PC-3 (cell line): ENCODE results near the gene PVRIG. TPM values are rescaled to one million over a fixed set of nuclear protein-coding genes. Genes with fewer than 3 reads are reported as not detected.
"Not testable (repeated sequence)": the region's sequence is repeated elsewhere in the genome, so short reads cannot be mapped to it uniquely, and the experiment has no call there.

Experiments used
- ATAC-seq: fragments of 200-7000 bp; cut with Tn5 transposase; 2 replicates; pipeline ENCODE4 v1.9.1; 2020; ENCODE audit warnings: mild to moderate bottlenecking, moderate library complexity
- BruUV-seq: library from RNA; stranded (reverse); fragments of 400-500 nt; replicated peaks from 2 replicates; lab custom pipeline; 2021; lab: Mats Ljungman, UMichigan
- CTCF ChIA-PET: fragments of 300-600 bp; sonication (Branson Sonifier 250); formaldehyde crosslinking; loops from one replicate; lab custom pipeline; 2022; ENCODE audit warnings: antibody characterized with exemption; lab: Charles Lee
- POLR2A ChIA-PET: fragments of 300-600 bp; sonication (Branson Sonifier 250); formaldehyde crosslinking; loops from one replicate; lab custom pipeline; 2022; ENCODE audit warnings: antibody characterized with exemption; ENCODE audit not compliant: unreplicated experiment; lab: Charles Lee
- DNase-seq: peaks from one replicate; pipeline ENCODE4 v3.0.0-alpha.2; 2015
- H2AFZ ChIP-seq: fragments of 300-600 bp; sonication (generic); 2 replicates; pipeline ENCODE4 v1.6.0; 2016; ENCODE audit warnings: antibody characterized with exemption, low read length
- H3F3A ChIP-seq: fragments of 300-600 bp; sonication (generic); one replicate; pipeline ENCODE4 v1.6.0; 2017; ENCODE audit warnings: antibody characterized with exemption, low read length, control low read depth, mild to moderate bottlenecking; ENCODE audit not compliant: unreplicated experiment
- H3K27ac ChIP-seq: fragments of 300-600 bp; sonication (generic); 2 replicates; pipeline ENCODE4 v1.5.1; 2016; ENCODE audit warnings: mild to moderate bottlenecking, low read length
- H3K27me3 ChIP-seq: fragments of 300-600 bp; sonication (generic); 2 replicates; pipeline ENCODE4 v1.6.1; 2016; ENCODE audit warnings: low read length, mixed read lengths
- H3K36me3 ChIP-seq: fragments of 300-600 bp; sonication (generic); 2 replicates; pipeline ENCODE4 v1.6.1; 2016; ENCODE audit warnings: low read depth, mixed run types, low read length, mixed read lengths
- H3K4me1 ChIP-seq: fragments of 300-600 bp; sonication (generic); 2 replicates; pipeline ENCODE4 v1.5.1; 2016; ENCODE audit warnings: low read length; ENCODE audit not compliant: insufficient read depth
- H3K4me2 ChIP-seq: fragments of 300-600 bp; sonication (generic); 2 replicates; pipeline ENCODE4 v1.6.0; 2016; ENCODE audit warnings: low read length
- H3K4me3 ChIP-seq: fragments of 300-600 bp; sonication (generic); 2 replicates; pipeline ENCODE4 v1.5.1; 2016; ENCODE audit warnings: mild to moderate bottlenecking, low read length, mixed read lengths
- H3K79me2 ChIP-seq: fragments of 300-600 bp; sonication (generic); 2 replicates; pipeline ENCODE4 v1.6.1; 2017; ENCODE audit warnings: low read length, mixed read lengths
- H3K9ac ChIP-seq: fragments of 300-600 bp; sonication (generic); 2 replicates; pipeline ENCODE4 v1.6.0; 2016; ENCODE audit warnings: mild to moderate bottlenecking, low read length
- H3K9me2 ChIP-seq: fragments of 300-600 bp; sonication (generic); replicated peaks from 2 replicates; pipeline ENCODE4 v1.6.1; 2016; ENCODE audit warnings: mixed run types, low read length, mixed read lengths
- H3K9me3 ChIP-seq: fragments of 300-600 bp; sonication (generic); 2 replicates; pipeline ENCODE4 v1.6.1; 2016; ENCODE audit warnings: low read length, mixed read lengths
- H4K20me1 ChIP-seq: fragments of 300-600 bp; sonication (generic); 2 replicates; pipeline ENCODE4 v1.6.1; 2016; ENCODE audit warnings: low read length, mixed read lengths
- EZH2 ChIP-seq: fragments of 300-600 bp; sonication (generic); IDR thresholded peaks from one replicate; pipeline ENCODE4 v1.6.1; 2017; ENCODE audit warnings: antibody characterized with exemption, mild to moderate bottlenecking, low read length; ENCODE audit not compliant: unreplicated experiment
- EZH2phosphoT487 ChIP-seq: fragments of 300-600 bp; sonication (generic); IDR thresholded peaks from 2 replicates; pipeline ENCODE4 v1.6.1; 2018; ENCODE audit warnings: mild to moderate bottlenecking, antibody characterized with exemption, low read length, borderline replicate concordance
- intact Hi-C: fragments of 100-400 bp; cut with micrococcal nuclease; formaldehyde crosslinking; loops from 2 replicates; pipeline ENCODE4 v1.9.0; 2023
- total RNA-seq: library from RNA; depleted of rRNA; stranded (reverse); fragments of >200 nt; gene quantifications from 2 replicates; pipeline ENCODE4 v1.2.3, GENCODE V29; 2014
- TF ChIP-seq, protein P1 (sequence below): fragments of 300-600 bp; sonication (generic); conservative IDR thresholded peaks from 2 replicates; pipeline ENCODE4 v1.5.1; 2017; ENCODE audit warnings: antibody characterized with exemption, low read depth, mild to moderate bottlenecking, low read length

The PVRIG gene
- total RNA-seq, 1 experiment from 2014 or later = not detected

DNA sequence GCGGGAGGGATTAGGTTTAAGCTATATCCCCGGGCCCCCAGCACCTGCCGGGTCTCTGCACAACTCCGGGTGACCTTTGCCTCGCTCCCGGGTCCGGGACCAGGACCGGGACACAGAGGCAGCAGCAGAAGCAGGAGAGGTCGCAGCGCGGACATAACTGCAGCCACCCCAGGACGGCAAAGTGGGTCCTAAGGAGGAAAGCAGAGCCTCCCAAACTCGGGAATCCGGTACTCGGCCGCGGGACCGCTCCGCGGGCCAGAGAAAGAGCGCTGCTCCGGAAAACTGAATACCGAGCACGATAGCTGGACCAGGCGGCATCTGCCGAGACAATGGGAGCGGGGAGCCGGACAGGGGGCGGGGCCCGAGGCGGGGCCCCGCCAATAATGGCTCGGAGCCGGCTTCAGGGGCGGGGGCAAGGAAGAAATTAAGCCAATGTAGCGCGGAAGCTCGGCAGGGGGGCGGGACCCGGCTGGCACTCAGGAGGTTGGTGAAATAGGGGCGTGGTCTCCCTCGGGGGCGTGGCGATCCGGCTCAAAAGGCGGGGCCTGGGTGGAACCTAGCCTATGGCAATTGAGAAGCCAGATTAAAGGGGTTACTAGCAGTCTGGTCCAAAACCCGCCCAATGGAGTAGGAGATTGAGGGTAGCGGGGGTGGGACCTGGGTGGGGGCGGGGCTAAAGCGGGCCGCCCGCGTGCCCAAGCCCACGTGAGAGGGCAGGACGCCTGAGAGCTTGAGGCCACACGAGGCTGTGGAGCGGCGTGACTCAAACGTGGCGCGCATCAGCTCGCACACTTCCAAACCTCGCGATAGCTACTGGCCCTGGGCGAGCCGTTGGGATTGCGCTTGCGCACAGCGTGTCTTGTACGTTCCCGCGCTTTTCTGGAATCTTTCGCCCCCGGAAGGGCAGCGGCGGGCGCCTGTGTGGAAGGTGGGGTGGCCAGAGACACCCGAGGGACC is 42.4 kb upstream of the PVRIG start, which contains the start of the genes GPC2 and STAG3:
Gene GPC2 (minus strand): TSS at position 337 of the 957 bp plus-strand sequence. CDS start 182 bp downstream, at position 155.
Gene STAG3 (plus strand): TSS at position 874 of the 957 bp plus-strand sequence. CDS start 2,639 bp downstream, outside the sequence.
- Histone ChIP-seq H3K4me2 (peak within 1 kb of the TSS; percentile 96), H3K27ac (no peak within 1 kb of the TSS), H4K20me1 (no peaks in the 10 kb centered on the region), H3K4me1 (peaks cover 6% of the 10 kb centered on the region; the same call in 1 of the 2 replicates), H3K9me3 (no peaks in the 10 kb centered on the region), H3K79me2 (no peaks in the 10 kb centered on the region), H3K9me2 (no peaks in the 10 kb centered on the region), H3K4me3 (peak within 1 kb of the TSS; percentile 84), H2AFZ (peak within 1 kb of the TSS; percentile 97), H3K9ac (peak within 1 kb of the TSS; percentile 63), H3K36me3 (no peaks in the 10 kb centered on the region), H3F3A (no peaks in the 10 kb centered on the region), H3K27me3 (no peaks in the 10 kb centered on the region)
- ATAC-seq (peak; percentile 96), DNase-seq (peak; percentile 93)
- ChIA-PET CTCF (no interaction called here), POLR2A (interaction anchor here (0.6 kb wide), 1 partner anchor 75 kb away, joined by 7 read pairs; no protein-coding TSS in a partner anchor)
- TF ChIP-seq, protein P1, sequence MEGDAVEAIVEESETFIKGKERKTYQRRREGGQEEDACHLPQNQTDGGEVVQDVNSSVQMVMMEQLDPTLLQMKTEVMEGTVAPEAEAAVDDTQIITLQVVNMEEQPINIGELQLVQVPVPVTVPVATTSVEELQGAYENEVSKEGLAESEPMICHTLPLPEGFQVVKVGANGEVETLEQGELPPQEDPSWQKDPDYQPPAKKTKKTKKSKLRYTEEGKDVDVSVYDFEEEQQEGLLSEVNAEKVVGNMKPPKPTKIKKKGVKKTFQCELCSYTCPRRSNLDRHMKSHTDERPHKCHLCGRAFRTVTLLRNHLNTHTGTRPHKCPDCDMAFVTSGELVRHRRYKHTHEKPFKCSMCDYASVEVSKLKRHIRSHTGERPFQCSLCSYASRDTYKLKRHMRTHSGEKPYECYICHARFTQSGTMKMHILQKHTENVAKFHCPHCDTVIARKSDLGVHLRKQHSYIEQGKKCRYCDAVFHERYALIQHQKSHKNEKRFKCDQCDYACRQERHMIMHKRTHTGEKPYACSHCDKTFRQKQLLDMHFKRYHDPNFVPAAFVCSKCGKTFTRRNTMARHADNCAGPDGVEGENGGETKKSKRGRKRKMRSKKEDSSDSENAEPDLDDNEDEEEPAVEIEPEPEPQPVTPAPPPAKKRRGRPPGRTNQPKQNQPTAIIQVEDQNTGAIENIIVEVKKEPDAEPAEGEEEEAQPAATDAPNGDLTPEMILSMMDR = no peak
- TF ChIP-seq EZH2 (no peak), EZH2phosphoT487 (no peak)
- BruUV-seq = no TSS peak
- intact Hi-C loops = loop anchor here (2.0 kb wide), 1 partner anchor 15 kb away; no protein-coding TSS in a partner anchor

- H3K4me3 ChIP-seq, H3K4me2 ChIP-seq, H3K9ac ChIP-seq, H3K27ac ChIP-seq, H3K79me2 ChIP-seq, H2AFZ ChIP-seq, H3K4me1 ChIP-seq, DNase-seq, H3F3A ChIP-seq, BruUV-seq, H3K36me3 ChIP-seq, H3K9me2 ChIP-seq, ATAC-seq, H4K20me1 ChIP-seq, H3K9me3 ChIP-seq, POLR2A ChIA-PET, CTCF ChIA-PET, H3K27me3 ChIP-seq, intact Hi-C loops: not testable (repeated sequence)
Measured at GRCh38 chr7:100180084-100180483, 39.7 kb upstream of the PVRIG start.

DNA sequence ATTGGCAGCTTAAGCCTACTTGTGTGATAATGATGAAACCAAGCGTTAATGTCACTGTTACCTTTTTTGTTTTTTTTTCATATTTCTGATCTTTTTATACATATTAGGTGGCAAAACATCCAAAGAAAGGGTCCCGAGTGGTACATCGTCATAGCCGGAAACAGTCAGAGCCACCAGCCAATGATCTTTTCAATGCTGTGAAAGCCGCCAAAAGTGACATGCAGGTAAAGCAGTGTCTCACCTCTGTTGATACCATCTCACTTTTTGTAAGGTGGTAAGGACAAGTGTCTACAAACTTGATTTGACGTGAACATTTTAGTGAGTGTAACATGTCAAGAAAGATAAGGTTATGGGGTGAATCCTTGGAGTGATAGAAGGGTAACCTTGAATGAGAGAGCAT is 37.1 kb upstream of the PVRIG start:
- ATAC-seq, H3K4me1 ChIP-seq, CTCF ChIA-PET, BruUV-seq, H3K9ac ChIP-seq, H3K27ac ChIP-seq, H3K9me3 ChIP-seq, DNase-seq, H3K79me2 ChIP-seq, H2AFZ ChIP-seq, H3K9me2 ChIP-seq, H4K20me1 ChIP-seq, H3F3A ChIP-seq, POLR2A ChIA-PET, H3K4me3 ChIP-seq, intact Hi-C loops, H3K36me3 ChIP-seq, H3K27me3 ChIP-seq, H3K4me2 ChIP-seq: not testable (repeated sequence)

DNA sequence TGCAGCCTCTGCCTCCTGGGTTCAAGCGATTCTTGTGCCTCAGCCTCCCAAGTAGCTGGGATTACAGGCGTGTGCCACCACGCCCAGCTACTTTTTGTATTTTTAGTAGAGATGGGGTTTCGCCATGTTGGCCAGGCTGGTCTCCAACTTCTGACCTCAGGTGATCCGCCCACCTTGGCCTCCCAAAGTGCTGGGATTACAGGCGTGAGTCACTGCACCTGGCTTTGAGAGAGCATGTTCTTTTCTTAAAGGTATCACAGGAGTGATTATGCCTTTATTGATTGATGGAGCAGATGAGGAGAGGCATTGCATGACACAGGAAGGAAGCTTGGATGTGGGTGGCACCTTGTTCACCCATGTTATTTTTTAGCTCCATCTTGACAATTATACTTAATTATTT is 36.7 kb upstream of the PVRIG start:
- H3K4me2 ChIP-seq, H3K79me2 ChIP-seq, H3K9ac ChIP-seq, H3F3A ChIP-seq, H3K27ac ChIP-seq, ATAC-seq, H2AFZ ChIP-seq, intact Hi-C loops, H3K9me2 ChIP-seq, H4K20me1 ChIP-seq, POLR2A ChIA-PET, DNase-seq, H3K4me3 ChIP-seq, CTCF ChIA-PET, H3K9me3 ChIP-seq, H3K36me3 ChIP-seq, BruUV-seq, H3K4me1 ChIP-seq, H3K27me3 ChIP-seq: not testable (repeated sequence)
